Thymus (tissue), 11 donors: ENCODE data around the gene ARL5A. TPM values are rescaled to one million over a fixed set of nuclear protein-coding genes. Genes with fewer than 3 reads are reported as not detected.

Experiments used
- DNase-seq, 9 donors: peaks; one replicate each; pipeline ENCODE4 v3.0.0-alpha.2; 2013; ENCODE audit warnings: low spot score in 9 of 9, low read depth in 6 of 9, missing footprints in 1 of 9
- H3K27ac ChIP-seq, 2 donors: one replicate each; pipeline ENCODE4 v1.5.1; 2013; ENCODE audit warnings: control low read depth in 1 of 2, low read depth in 1 of 2, low read length in 1 of 2, mild to moderate bottlenecking in 1 of 2, moderate library complexity in 1 of 2
- H3K27me3 ChIP-seq, 2 donors: one replicate each; pipeline ENCODE4 v1.5.1; 2013; ENCODE audit warnings: low read length in 1 of 2; ENCODE audit not compliant: control insufficient read depth in 2 of 2, insufficient read depth in 1 of 2
- H3K36me3 ChIP-seq, 2 donors: one replicate each; pipeline ENCODE4 v1.5.1; 2013; ENCODE audit warnings: low read length in 1 of 2, mild to moderate bottlenecking in 1 of 2, moderate library complexity in 1 of 2; ENCODE audit not compliant: control insufficient read depth in 2 of 2, insufficient read depth in 2 of 2
- H3K4me1 ChIP-seq, 2 donors: one replicate each; pipeline ENCODE4 v1.5.1; 2013; ENCODE audit warnings: low read length in 2 of 2; ENCODE audit not compliant: control insufficient read depth in 2 of 2, insufficient read depth in 2 of 2
- H3K4me3 ChIP-seq, 2 donors: one replicate each; pipeline ENCODE4 v1.5.1; 2013; ENCODE audit warnings: low read length in 2 of 2, control low read depth in 1 of 2, mild to moderate bottlenecking in 1 of 2
- H3K9me3 ChIP-seq, 2 donors: one replicate each; pipeline ENCODE4 v1.5.1; 2013; ENCODE audit warnings: low read length in 1 of 2, mild to moderate bottlenecking in 1 of 2; ENCODE audit not compliant: control insufficient read depth in 2 of 2, insufficient read depth in 1 of 2
- WGBS: extraction: QIAGEN DNeasy Blood & Tissue Kit; methylation state at CpG from one replicate; pipeline ENCODE4 v1.1.7; 2013; 5-methylcytosine and 5-hydroxymethylcytosine counted together
- polyA plus RNA-seq: library from polyadenylated mRNA; stranded (reverse); fragments of 200-250 nt; gene quantifications from one replicate; pipeline ENCODE4 v1.2.3, GENCODE V29; 2013
- total RNA-seq: library from RNA; stranded (reverse); fragments of 120-200 nt; gene quantifications from one replicate; pipeline ENCODE4 v1.2.4, GENCODE V29; 2013
- donor health status: healthy.

Gene ARL5A
- total and polyA plus RNA-seq, 2 donors: 15.0 to 44.1 TPM

GRCh38 chr2:151857650-151858049 is 29.4 kb upstream of the ARL5A start:
- DNase-seq: no peak
- Histone ChIP-seq H3K4me3 (no peak overlapping the region), H3K4me1 (no peaks in the 10 kb centered on the region), H3K27me3 (no peaks in the 10 kb centered on the region), H3K9me3 (no peaks in the 10 kb centered on the region), H3K36me3 (no peaks in the 10 kb centered on the region), H3K27ac (no peak overlapping the region)

- Histone ChIP-seq H3K27ac (no peak overlapping the region), H3K9me3 (no peaks in the 10 kb centered on the region), H3K36me3 (no peaks in the 10 kb centered on the region), H3K27me3 (no peaks in the 10 kb centered on the region), H3K4me1 (no peaks in the 10 kb centered on the region), H3K4me3 (no peak overlapping the region)
- 97% methylated on average over 3 of the region's 3 CpGs for WGBS
- no peak for DNase-seq
Observed at GRCh38 chr2:151855111-151855510, 26.9 kb upstream of the ARL5A start.

GRCh38 chr2:151853070-151853758 is 25.0 kb upstream of the ARL5A start:
- WGBS: 97% methylated on average over 3 of the region's 3 CpGs
- no peak for DNase-seq
- Histone ChIP-seq H3K36me3 (no peaks in the 10 kb centered on the region), H3K9me3 (no peaks in the 10 kb centered on the region), H3K27ac (no peak overlapping the region), H3K27me3 (no peaks in the 10 kb centered on the region), H3K4me1 (no peaks in the 10 kb centered on the region), H3K4me3 (no peak overlapping the region)

- 94% methylated on average over 6 of the region's 6 CpGs for WGBS
Observed at GRCh38 chr2:151852260-151853069, 24.2 kb upstream of the ARL5A start.

GRCh38 chr2:151851761-151852160 is 23.5 kb upstream of the ARL5A start:
- no peak overlapping the region for H3K4me3 ChIP-seq
- WGBS: 93% methylated on average over 3 of the region's 3 CpGs
- no peaks in the 10 kb centered on the region for H3K4me1 ChIP-seq
- H3K27ac ChIP-seq: peak overlapping the region in 1 of 2 donors; percentile 18
- no peaks in the 10 kb centered on the region for H3K36me3 ChIP-seq
- H3K9me3 ChIP-seq: no peaks in the 10 kb centered on the region
- H3K27me3 ChIP-seq: no peaks in the 10 kb centered on the region
- no peak for DNase-seq

More at GRCh38 chr2:151852260-151853069, 24.2 kb upstream of the ARL5A start:
- DNase-seq: no peak
- Histone ChIP-seq H3K4me1 (no peaks in the 10 kb centered on the region), H3K9me3 (no peaks in the 10 kb centered on the region), H3K4me3 (no peak overlapping the region), H3K36me3 (no peaks in the 10 kb centered on the region), H3K27ac (peak overlapping the region; percentile 18 to 31), H3K27me3 (no peaks in the 10 kb centered on the region)

GRCh38 chr2:151849413-151850010 is 21.3 kb upstream of the ARL5A start:
- no peak for DNase-seq
- Histone ChIP-seq H3K4me3 (no peak overlapping the region), H3K4me1 (no peaks in the 10 kb centered on the region), H3K9me3 (no peaks in the 10 kb centered on the region), H3K27ac (no peak overlapping the region), H3K36me3 (no peaks in the 10 kb centered on the region), H3K27me3 (no peaks in the 10 kb centered on the region)
- WGBS: 95% methylated on average over 4 of the region's 4 CpGs

GRCh38 chr2:151845884-151846283 is 17.7 kb upstream of the ARL5A start:
- Histone ChIP-seq H3K9me3 (no peaks in the 10 kb centered on the region), H3K27me3 (no peaks in the 10 kb centered on the region), H3K36me3 (no peaks in the 10 kb centered on the region), H3K4me1 (peaks cover 0 to 9% of the 10 kb centered on the region in 2 donors), H3K4me3 (no peak overlapping the region), H3K27ac (no peak overlapping the region)
- WGBS: 97% methylated on average over 2 of the region's 2 CpGs
- DNase-seq: no peak

GRCh38 chr2:151845481-151845880 is 17.3 kb upstream of the ARL5A start:
- WGBS: 98% methylated on average over 4 of the region's 4 CpGs
- Histone ChIP-seq H3K4me1 (peaks cover 0 to 9% of the 10 kb centered on the region in 2 donors), H3K4me3 (no peak overlapping the region), H3K27me3 (no peaks in the 10 kb centered on the region), H3K27ac (no peak overlapping the region), H3K36me3 (no peaks in the 10 kb centered on the region), H3K9me3 (no peaks in the 10 kb centered on the region)
- no peak for DNase-seq
